Chondrocyte (in vitro differentiated cells): Measurements from ENCODE around the gene ATP2A1. TPM values are rescaled to one million over a fixed set of nuclear protein-coding genes. Genes with fewer than 3 reads are reported as not detected.

Experiments used
- DNase-seq: peaks from one replicate; pipeline ENCODE4 v3.0.0; 2021; ENCODE audit warnings: mixed read lengths, low spot score
- H3K27ac Mint-ChIP-seq: one replicate; pipeline ENCODE4 v1.8.0; 2021; ENCODE audit warnings: mild to moderate bottlenecking, moderate library complexity, mixed read lengths; ENCODE audit not compliant: unreplicated experiment
- H3K27me3 Mint-ChIP-seq: 2 replicates; pipeline ENCODE4 v1.8.0; 2021; ENCODE audit warnings: low read depth, mixed read lengths
- H3K36me3 Mint-ChIP-seq: 2 replicates; pipeline ENCODE4 v1.8.0; 2021; ENCODE audit warnings: low read depth, mixed read lengths
- H3K4me1 Mint-ChIP-seq: 2 replicates; pipeline ENCODE4 v1.8.0; 2021; ENCODE audit warnings: low read depth, mild to moderate bottlenecking, mixed read lengths
- H3K4me3 Mint-ChIP-seq: one replicate; pipeline ENCODE4 v1.8.0; 2021; ENCODE audit warnings: mild to moderate bottlenecking, moderate library complexity, mixed read lengths; ENCODE audit not compliant: unreplicated experiment
- H3K9me3 Mint-ChIP-seq: 2 replicates; pipeline ENCODE4 v1.8.0; 2021; ENCODE audit warnings: low read depth, mixed read lengths
- total RNA-seq: library from RNA; stranded (reverse); gene quantifications from 3 replicates; pipeline ENCODE4 v1.2.1, GENCODE V29; 2021
- TF ChIP-seq, protein P1 (sequence below): fragments of 200-600 bp; sonication (generic); IDR thresholded peaks from 2 replicates; pipeline ENCODE4 v1.5.0; 2021; ENCODE audit warnings: antibody characterized with exemption, mild to moderate bottlenecking, moderate library complexity

The ATP2A1 gene
- total RNA-seq, 1 donor from 2014 or later: 0.42 TPM

DNA sequence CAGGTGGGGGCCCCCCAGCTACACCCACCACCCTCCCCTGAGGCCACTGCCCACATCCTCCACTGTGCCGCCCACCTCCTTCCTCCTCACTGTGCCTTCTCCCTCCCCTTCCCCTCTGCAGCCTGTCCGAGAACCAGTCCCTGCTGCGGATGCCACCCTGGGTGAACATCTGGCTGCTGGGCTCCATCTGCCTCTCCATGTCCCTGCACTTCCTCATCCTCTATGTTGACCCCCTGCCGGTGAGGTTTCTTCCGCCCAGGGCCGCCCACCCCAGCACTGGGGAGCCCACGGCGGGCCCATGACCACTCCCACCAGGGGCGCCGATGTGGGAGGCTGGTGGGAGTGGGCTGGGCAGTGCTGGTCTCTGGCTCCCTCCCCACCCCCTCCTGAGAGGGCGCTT lies 24.6 kb downstream of the ATP2A1 start:
- Mint-ChIP-seq H3K27me3 (no peaks in the 10 kb centered on the region), H3K36me3 (no peaks in the 10 kb centered on the region), H3K27ac (no peak overlapping the region), H3K4me1 (no peaks in the 10 kb centered on the region), H3K4me3 (no peak overlapping the region), H3K9me3 (no peaks in the 10 kb centered on the region)
- no peak for DNase-seq
- TF ChIP-seq, protein P1, sequence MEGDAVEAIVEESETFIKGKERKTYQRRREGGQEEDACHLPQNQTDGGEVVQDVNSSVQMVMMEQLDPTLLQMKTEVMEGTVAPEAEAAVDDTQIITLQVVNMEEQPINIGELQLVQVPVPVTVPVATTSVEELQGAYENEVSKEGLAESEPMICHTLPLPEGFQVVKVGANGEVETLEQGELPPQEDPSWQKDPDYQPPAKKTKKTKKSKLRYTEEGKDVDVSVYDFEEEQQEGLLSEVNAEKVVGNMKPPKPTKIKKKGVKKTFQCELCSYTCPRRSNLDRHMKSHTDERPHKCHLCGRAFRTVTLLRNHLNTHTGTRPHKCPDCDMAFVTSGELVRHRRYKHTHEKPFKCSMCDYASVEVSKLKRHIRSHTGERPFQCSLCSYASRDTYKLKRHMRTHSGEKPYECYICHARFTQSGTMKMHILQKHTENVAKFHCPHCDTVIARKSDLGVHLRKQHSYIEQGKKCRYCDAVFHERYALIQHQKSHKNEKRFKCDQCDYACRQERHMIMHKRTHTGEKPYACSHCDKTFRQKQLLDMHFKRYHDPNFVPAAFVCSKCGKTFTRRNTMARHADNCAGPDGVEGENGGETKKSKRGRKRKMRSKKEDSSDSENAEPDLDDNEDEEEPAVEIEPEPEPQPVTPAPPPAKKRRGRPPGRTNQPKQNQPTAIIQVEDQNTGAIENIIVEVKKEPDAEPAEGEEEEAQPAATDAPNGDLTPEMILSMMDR: no peak

DNA sequence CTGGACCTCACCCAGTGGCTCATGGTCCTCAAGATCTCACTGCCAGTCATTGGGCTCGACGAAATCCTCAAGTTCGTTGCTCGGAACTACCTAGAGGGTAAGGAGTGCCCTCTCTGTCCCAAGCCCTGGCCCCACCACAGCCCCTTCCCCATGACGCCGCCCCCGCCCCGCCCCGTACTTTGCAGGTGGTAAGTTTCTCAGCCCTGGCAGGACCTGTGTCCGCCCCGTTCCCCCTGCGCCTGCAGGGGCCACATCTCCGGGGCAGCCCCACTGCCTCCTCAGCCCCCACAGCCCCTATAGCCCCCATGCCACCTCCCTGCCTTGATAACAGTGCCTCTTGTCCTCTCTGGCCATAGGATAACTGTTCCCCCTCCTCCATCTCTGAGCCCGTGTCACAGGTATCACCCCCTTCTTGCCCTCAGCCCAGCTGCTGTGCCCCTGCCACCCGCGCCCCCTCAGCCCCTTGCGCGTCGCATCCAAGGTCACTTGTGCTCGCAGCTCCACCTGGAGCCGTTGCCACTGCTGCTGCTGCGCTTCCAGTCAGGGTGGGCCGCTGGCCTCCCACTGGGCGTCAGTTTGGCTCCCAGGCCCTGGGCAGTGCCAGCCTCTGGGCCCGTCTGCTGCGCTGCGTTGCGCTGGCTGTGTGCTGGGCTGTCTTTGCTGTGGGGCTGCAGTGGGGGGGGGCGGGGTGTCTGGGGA lies 25.2 kb downstream of the ATP2A1 start:
- Mint-ChIP-seq H3K4me1 (no peaks in the 10 kb centered on the region), H3K9me3 (no peaks in the 10 kb centered on the region), H3K4me3 (no peak overlapping the region), H3K36me3 (no peaks in the 10 kb centered on the region), H3K27ac (no peak overlapping the region), H3K27me3 (no peaks in the 10 kb centered on the region)
- TF ChIP-seq, protein P1: no peak
- no peak for DNase-seq

DNA sequence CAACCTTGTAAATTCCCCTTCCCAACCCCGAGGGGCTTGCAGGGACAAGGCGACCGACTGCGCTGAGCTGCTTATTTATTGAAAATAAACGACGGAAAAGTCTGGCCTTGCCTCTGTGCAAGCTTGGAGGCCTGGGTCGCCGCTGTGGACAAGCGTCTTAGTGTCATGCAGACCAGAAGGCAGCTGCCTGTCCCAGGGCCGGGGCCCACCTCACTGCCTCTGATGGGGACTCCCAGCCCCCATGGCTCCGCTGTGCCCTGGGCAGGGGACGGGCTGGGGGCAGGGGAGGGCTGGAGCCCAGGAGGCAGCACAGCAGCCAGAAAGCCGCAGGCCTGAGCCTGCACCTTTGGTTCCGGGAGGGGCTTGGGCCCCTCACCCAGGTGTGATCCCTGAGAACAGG lies 26.1 kb downstream of the ATP2A1 start:
- Mint-ChIP-seq H3K27ac (no peak overlapping the region), H3K4me1 (no peaks in the 10 kb centered on the region)
- TF ChIP-seq, protein P1: no peak

DNA sequence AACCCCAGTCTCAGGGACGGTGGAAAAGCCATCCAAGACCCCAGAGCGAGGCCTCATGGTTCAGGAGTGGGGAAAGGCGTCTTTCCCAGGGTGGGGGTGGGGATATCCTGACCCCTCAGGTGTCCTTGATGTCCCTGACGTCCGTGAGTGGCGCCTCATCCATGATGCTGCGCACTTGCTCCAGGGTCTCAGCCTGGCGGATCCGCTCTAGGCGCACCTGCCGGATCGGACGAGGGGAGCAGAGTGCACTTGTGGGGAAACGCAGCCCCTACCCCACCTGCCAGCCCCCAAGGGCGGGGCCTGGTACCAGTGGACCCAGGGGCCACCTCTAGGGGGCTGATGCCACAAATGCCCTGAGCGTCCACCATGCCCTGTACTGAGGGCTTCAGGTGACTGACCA lies 26.5 kb downstream of the ATP2A1 start:
- H3K4me3 Mint-ChIP-seq: no peak overlapping the region
- TF ChIP-seq, protein P1: no peak
- H3K27ac Mint-ChIP-seq: no peak overlapping the region

More for the DNA sequence above, 26.1 kb downstream of the ATP2A1 start:
- no peaks in the 10 kb centered on the region for H3K9me3 Mint-ChIP-seq
- no peaks in the 10 kb centered on the region for H3K27me3 Mint-ChIP-seq
- no peak for DNase-seq
- H3K4me3 Mint-ChIP-seq: no peak overlapping the region
- H3K36me3 Mint-ChIP-seq: peaks cover 2% of the 10 kb centered on the region

DNA sequence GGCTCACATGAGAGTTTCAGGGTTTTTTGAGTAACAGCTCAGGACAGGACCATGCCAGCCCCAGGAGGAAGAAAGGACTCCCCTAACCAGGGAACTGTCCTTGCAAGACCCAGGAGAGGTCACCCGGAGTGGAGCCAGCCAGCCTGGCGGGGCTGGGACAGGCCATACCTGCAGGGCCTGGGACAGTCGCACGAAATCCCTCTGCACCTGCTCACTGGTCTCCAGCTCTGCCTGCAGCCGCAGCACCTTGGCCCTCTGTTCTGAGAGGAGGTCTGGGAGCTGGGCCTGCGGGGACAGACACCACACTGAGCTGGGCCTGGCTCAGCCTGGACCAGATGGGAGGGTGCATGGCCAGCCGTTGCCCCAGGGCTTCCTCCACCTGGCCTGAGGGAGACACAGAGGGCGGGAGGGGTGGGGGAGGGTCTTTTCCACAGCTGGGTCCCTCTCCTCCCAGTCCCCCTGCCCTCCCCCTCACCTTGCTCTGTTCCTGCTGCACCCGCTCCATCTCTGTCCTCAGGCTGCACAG lies 27.0 kb downstream of the ATP2A1 start:
- TF ChIP-seq, protein P1: no peak
- Mint-ChIP-seq H3K36me3 (peaks cover 2% of the 10 kb centered on the region), H3K27ac (no peak overlapping the region), H3K9me3 (no peaks in the 10 kb centered on the region), H3K4me3 (no peak overlapping the region), H3K4me1 (no peaks in the 10 kb centered on the region), H3K27me3 (no peaks in the 10 kb centered on the region)
- no peak for DNase-seq

More for the DNA sequence above, 26.5 kb downstream of the ATP2A1 start:
- Mint-ChIP-seq H3K36me3 (peaks cover 2% of the 10 kb centered on the region), H3K9me3 (no peaks in the 10 kb centered on the region), H3K27me3 (no peaks in the 10 kb centered on the region), H3K4me1 (no peaks in the 10 kb centered on the region)
- DNase-seq: no peak
